ENCODE measurements around the gene FOXK2. TPM values are rescaled to one million over a fixed set of nuclear protein-coding genes. Genes with fewer than 3 reads are reported as not detected.
A peak's percentile ranks its signal among the peaks of the same experiment; 100 is the strongest.

The FOXK2 gene
- polyA plus RNA-seq, 2 of the 4 experiments (the other 2 are of a cell fraction), result 34.8 to 39.2 TPM

DNA sequence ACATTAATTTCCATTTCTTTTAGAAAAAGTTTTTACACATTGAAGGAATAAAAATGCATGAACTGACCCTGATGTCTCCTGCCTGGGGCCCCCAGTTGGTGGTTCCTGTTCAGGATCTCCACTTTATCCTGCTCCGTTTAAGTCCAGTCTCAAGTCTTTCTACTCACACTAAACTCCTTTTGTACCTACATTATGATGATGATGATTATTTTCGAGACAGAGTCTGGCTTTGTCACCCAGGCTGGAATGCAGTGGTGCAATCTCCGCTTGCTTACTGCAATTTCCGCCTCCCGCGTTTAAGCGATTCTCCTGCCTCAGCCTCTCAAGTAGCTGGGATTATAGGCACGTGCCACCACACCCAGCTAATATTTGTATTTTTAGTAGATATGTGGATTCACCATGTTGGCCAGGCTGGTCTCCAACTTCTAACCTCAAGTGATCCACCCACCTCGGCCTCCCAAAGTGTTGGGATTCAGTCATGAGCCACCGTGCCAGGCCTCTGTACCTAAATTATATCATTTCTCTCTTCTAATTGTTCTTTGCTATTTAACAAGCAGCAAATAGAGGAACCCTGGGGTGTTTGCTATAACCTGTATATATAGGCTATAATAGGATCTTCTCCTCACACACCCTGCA is 2.2 kb upstream of the FOXK2 start (continued):
- TF ChIP-seq, protein P1, sequence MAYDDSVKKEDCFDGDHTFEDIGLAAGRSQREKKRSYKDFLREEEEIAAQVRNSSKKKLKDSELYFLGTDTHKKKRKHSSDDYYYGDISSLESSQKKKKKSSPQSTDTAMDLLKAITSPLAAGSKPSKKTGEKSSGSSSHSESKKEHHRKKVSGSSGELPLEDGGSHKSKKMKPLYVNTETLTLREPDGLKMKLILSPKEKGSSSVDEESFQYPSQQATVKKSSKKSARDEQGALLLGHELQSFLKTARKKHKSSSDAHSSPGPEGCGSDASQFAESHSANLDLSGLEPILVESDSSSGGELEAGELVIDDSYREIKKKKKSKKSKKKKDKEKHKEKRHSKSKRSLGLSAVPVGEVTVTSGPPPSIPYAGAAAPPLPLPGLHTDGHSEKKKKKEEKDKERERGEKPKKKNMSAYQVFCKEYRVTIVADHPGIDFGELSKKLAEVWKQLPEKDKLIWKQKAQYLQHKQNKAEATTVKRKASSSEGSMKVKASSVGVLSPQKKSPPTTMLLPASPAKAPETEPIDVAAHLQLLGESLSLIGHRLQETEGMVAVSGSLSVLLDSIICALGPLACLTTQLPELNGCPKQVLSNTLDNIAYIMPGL (CRISPR knock-in tag; IDR thresholded peaks at IDR 0.05; ENCODE audit: borderline replicate concordance), result no peak
- TF ChIP-seq CEBPB (IDR thresholded peaks at IDR 0.05) (no peak), JUNB (IDR thresholded peaks at IDR 0.05) (no peak), CHD4 (IDR thresholded peaks at IDR 0.05; ENCODE audit: borderline replicate concordance) (no peak), JUN (IDR thresholded peaks at IDR 0.05) (no peak), HOXA7 (CRISPR knock-in tag; IDR thresholded peaks at IDR 0.05) (no peak)
- TF ChIP-seq, protein P2, sequence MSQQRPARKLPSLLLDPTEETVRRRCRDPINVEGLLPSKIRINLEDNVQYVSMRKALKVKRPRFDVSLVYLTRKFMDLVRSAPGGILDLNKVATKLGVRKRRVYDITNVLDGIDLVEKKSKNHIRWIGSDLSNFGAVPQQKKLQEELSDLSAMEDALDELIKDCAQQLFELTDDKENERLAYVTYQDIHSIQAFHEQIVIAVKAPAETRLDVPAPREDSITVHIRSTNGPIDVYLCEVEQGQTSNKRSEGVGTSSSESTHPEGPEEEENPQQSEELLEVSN (IDR thresholded peaks at IDR 0.05; ENCODE audit: borderline replicate concordance, low read depth), result no peak
- TF ChIP-seq, protein P3, sequence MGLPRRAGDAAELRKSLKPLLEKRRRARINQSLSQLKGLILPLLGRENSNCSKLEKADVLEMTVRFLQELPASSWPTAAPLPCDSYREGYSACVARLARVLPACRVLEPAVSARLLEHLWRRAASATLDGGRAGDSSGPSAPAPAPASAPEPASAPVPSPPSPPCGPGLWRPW (IDR thresholded peaks at IDR 0.05), result no peak

DNA sequence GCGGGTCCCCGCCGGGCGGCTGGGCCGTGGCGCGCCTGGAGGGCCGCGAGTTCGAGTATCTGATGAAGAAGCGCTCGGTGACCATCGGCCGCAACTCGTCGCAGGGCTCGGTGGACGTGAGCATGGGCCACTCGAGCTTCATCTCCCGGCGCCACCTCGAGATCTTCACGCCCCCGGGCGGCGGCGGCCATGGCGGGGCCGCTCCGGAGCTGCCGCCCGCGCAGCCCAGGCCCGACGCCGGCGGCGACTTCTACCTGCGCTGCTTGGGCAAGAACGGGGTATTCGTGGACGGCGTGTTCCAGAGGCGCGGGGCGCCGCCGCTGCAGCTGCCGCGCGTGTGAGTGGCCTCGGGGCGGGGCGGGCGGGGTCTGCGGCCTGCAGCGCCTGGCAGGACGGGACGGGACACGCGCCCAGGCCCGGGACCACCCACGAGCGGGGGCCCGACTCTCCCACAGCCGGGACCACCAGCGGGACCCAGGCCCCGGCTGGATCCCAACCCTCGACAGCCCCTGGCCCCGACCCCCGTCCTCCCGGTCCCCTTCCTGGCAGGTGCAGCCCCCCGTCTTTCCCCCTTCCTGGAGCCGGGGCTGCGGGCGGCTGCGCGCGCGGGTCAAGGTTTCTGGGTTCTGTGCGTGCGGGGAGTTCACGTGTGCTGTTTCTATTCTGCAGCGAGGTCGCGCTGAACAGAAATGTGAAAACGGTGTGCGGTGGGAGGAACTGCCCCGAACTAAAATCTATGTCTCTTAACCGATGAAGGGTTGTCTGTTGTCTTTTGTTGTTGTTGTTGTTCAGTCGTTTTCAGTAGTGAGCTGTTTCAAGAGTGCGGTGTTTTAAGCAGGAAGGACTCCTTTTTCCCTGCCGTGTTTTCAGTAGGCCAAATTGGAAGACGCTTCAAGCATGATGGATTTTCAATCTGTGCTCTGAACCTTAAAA is 705 bp downstream of the FOXK2 start:
- WGBS (ENCODE audit: missing lambda C conversion rate), result 2% methylated on average over 32 of the region's 94 CpGs
- CTCF ChIA-PET, result interaction anchor here (0.6 to 5.2 kb wide), 8 partner anchors 10 to 382 kb away, joined by 3 to 24 read pairs (median 5); no protein-coding TSS in a partner anchor
- DNase-seq (ENCODE audit: low read depth in 1 of 2, low spot score in 1 of 2) (no peak), FAIRE-seq (no peak), ATAC-seq (peak; percentile 6 to 62)
- Histone ChIP-seq H3K4me2 (peak overlapping the region; percentile 83), H3K9me3 (no peaks in the 10 kb centered on the region), H3K4me3 (peak overlapping the region; percentile 93), H3K27ac (peak overlapping the region; percentile 90 to 96), H3K4me1 (peaks cover 18% of the 10 kb centered on the region)
- no peak for TF ChIP-seq NPAS2 (CRISPR knock-in tag; IDR thresholded peaks at IDR 0.05; ENCODE audit: borderline replicate concordance)
- TF ChIP-seq HOXB5 (CRISPR knock-in tag; IDR thresholded peaks at IDR 0.05), result 0 out of 2 replicates have a peak, but pooled peaks have one; percentile 37
- TF ChIP-seq MYC (IDR thresholded peaks at IDR 0.05; ENCODE audit: borderline replicate concordance, low read length), result no peak
- TF ChIP-seq HOXB13 (CRISPR knock-in tag; IDR thresholded peaks at IDR 0.05; ENCODE audit: low read depth), result no peak
- TF ChIP-seq NR3C1 (IDR thresholded peaks at IDR 0.05), result no peak
- no peak for TF ChIP-seq GATA3 (IDR thresholded peaks at IDR 0.05; ENCODE audit: borderline replicate concordance)
- TF ChIP-seq PHF8 (IDR thresholded peaks at IDR 0.05; ENCODE audit: borderline replicate concordance, low read depth), result 0 out of 2 replicates have a peak, but pooled peaks have one; percentile 13
- no peak for TF ChIP-seq RARB (CRISPR knock-in tag; IDR thresholded peaks at IDR 0.05)
- TF ChIP-seq, protein P2 (IDR thresholded peaks at IDR 0.05; ENCODE audit: borderline replicate concordance, low read depth), result no peak
- TF ChIP-seq HOXA7 (CRISPR knock-in tag; IDR thresholded peaks at IDR 0.05), result no peak
- POLR2A ChIA-PET, result interaction anchor here (1.1 to 2.4 kb wide), 5 partner anchors 17 to 63 kb away, joined by 6 to 10 read pairs (median 7); no protein-coding TSS in a partner anchor

DNA sequence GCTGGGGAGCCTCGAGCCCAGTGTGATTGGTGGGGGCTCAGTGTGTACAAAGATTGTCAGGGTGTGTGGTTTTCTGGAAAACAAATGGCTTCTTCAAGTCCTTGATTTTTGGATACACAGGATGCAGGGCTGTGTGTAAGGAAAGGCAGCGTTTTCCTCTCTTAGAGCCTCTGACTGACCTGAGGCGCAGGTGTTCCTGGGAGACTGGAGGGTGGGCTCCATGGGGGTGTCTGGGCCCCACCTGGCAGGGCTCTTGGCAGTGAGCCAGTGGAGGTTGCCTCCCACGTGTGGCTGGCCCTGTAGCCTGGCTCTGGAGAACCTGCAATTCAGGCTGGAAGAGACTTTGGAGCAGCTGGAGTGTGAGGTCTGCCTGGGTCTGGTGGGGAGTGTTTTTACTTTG is 5.0 kb downstream of the FOXK2 start:
- DNase-seq (ENCODE audit: low read depth in 1 of 2, low spot score in 1 of 2), result no peak
- ChIA-PET CTCF (interaction anchor here (0.6 to 1.0 kb wide), 2 partner anchors 43 to 143 kb away, joined by 3 to 4 read pairs; no protein-coding TSS in a partner anchor), POLR2A (interaction anchor here (0.7 kb wide), 1 partner anchor 13 kb away, joined by 3 read pairs; no protein-coding TSS in a partner anchor)
- Histone ChIP-seq H3K4me1 (peaks cover 38% of the 10 kb centered on the region), H3K9me3 (no peaks in the 10 kb centered on the region), H3K4me2 (no peak overlapping the region), H3K27ac (peak overlapping the region in 1 of 2 experiments; percentile 19; a peak in 1 of 6 replicates), H3K4me3 (no peak overlapping the region)
- WGBS (ENCODE audit: missing lambda C conversion rate), result 55% methylated on average over 4 of the region's 4 CpGs
- no peak for FAIRE-seq
- no peak for ATAC-seq
- TF ChIP-seq CHD4 (IDR thresholded peaks at IDR 0.05; ENCODE audit: borderline replicate concordance) (no peak), KDM5A (IDR thresholded peaks at IDR 0.05) (no peak), FOXS1 (CRISPR knock-in tag; IDR thresholded peaks at IDR 0.05) (no peak), MYC (IDR thresholded peaks at IDR 0.05; ENCODE audit: borderline replicate concordance, low read length) (no peak), RCOR1 (IDR thresholded peaks at IDR 0.05; ENCODE audit: low read depth, low read length) (no peak), TFCP2L1 (CRISPR knock-in tag; IDR thresholded peaks at IDR 0.05) (no peak), ZNF302 (CRISPR knock-in tag; IDR thresholded peaks at IDR 0.05) (no peak)
- TF ChIP-seq, protein P4, sequence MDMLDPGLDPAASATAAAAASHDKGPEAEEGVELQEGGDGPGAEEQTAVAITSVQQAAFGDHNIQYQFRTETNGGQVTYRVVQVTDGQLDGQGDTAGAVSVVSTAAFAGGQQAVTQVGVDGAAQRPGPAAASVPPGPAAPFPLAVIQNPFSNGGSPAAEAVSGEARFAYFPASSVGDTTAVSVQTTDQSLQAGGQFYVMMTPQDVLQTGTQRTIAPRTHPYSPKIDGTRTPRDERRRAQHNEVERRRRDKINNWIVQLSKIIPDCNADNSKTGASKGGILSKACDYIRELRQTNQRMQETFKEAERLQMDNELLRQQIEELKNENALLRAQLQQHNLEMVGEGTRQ (IDR thresholded peaks at IDR 0.05), result no peak
